Testis (tissue), 3 donors: ENCODE data around the gene ADK. TPM values are rescaled to one million over a fixed set of nuclear protein-coding genes. Genes with fewer than 3 reads are reported as not detected.

Experiments
- DNase-seq: peaks from one replicate; pipeline ENCODE4 v3.0.0-alpha.2; 2019
- H3K27ac ChIP-seq, 2 donors: fragments of 200-600 bp; sonication (generic); one replicate each; pipeline ENCODE4 v1.5.1; 2019
- H3K27me3 ChIP-seq: fragments of 200-600 bp; sonication (generic); one replicate; pipeline ENCODE4 v1.5.1; 2019
- H3K36me3 ChIP-seq: fragments of 200-600 bp; sonication (generic); one replicate; pipeline ENCODE4 v1.5.1; 2017; ENCODE audit warnings: low read depth; ENCODE audit errors: missing control alignments
- H3K4me1 ChIP-seq: fragments of 200-600 bp; sonication (generic); one replicate; pipeline ENCODE4 v1.5.1; 2019
- H3K4me3 ChIP-seq, 2 donors: fragments of 200-600 bp; sonication (generic); one replicate each; pipeline ENCODE4 v1.5.1; 2017 to 2019
- H3K9me3 ChIP-seq: fragments of 200-600 bp; sonication (generic); one replicate; pipeline ENCODE4 v1.5.1; 2017
- POLR2A ChIP-seq: fragments of 450-650 bp; IDR thresholded peaks from one replicate; pipeline ENCODE4 v1.6.1; 2017; ENCODE audit warnings: antibody characterized with exemption, mild to moderate bottlenecking, moderate library complexity
- WGBS, 2 donors: methylation state at CpG; one replicate each; pipeline ENCODE4 v1.1.5; 2018; 5-methylcytosine and 5-hydroxymethylcytosine counted together
- intact Hi-C: fragments of 100-400 bp; cut with DNase I; formaldehyde crosslinking; loops from one replicate; pipeline ENCODE4 v1.15.1; 2023; ENCODE audit warnings: low total_unique reads
- polyA plus RNA-seq: library from polyadenylated mRNA; stranded (reverse); fragments of 350-450 nt; fragmentation: Illumina TruSeq; extraction: RNeasy Lipid Tissue Mini Kit (QIAGEN cat#74804); gene quantifications from one replicate; pipeline ENCODE4 v1.2.3, GENCODE V29; 2014; ENCODE audit warnings: low read depth, low replicate concordance; ENCODE audit not compliant: insufficient read depth
- total RNA-seq, 2 donors: library from RNA; depleted of rRNA; stranded (reverse); fragments of >200 nt; gene quantifications; one replicate each; pipeline ENCODE4 v1.2.3, GENCODE V29; 2016
- TF ChIP-seq, protein P1 (sequence below), 3 experiments: fragments of 450-650 bp in 2 of 3; fragments of 200-600 bp in 1 of 3; sonication (generic) in 1 of 3; IDR thresholded peaks; one replicate each; pipeline ENCODE4 v1.5.1; 2016 to 2019; ENCODE audit warnings: antibody characterized with exemption in 3 of 3, mild to moderate bottlenecking in 2 of 3, moderate library complexity in 1 of 3

Gene ADK
- total and polyA plus RNA-seq, 3 donors from 2014 or later = 23.3 to 61.8 (median 55.3) TPM

DNA sequence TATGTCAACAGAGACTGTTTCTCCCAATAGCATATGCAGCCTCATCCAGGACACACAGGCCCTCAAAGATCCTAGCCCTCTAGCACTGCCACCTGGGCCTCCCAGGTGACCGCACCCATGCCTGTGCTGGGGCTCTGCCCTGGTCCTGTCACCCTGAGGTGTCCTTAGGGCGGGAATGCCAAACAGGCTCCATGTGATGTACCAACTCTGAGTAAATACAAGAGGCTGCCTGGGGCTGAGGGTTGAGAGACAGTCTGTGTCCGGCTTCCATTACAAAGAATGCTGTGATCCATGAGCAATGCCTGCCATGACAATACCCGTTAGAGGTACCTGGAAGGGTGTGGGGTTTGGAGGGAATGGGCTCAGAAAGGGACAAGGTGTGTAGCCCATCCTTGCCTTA is 592.4 kb downstream of the ADK start:
- H3K4me3 ChIP-seq = no peak overlapping the region
- H3K9me3 ChIP-seq = no peaks in the 10 kb centered on the region
- H3K27ac ChIP-seq = no peak overlapping the region
- intact Hi-C loops = no loop called here
- no peaks in the 10 kb centered on the region for H3K36me3 ChIP-seq
- no peaks in the 10 kb centered on the region for H3K27me3 ChIP-seq
- H3K4me1 ChIP-seq = peaks cover 7% of the 10 kb centered on the region
- 96 to 98% methylated on average over 4 of the region's 4 CpGs for WGBS, 2 donors
- TF ChIP-seq, protein P1, sequence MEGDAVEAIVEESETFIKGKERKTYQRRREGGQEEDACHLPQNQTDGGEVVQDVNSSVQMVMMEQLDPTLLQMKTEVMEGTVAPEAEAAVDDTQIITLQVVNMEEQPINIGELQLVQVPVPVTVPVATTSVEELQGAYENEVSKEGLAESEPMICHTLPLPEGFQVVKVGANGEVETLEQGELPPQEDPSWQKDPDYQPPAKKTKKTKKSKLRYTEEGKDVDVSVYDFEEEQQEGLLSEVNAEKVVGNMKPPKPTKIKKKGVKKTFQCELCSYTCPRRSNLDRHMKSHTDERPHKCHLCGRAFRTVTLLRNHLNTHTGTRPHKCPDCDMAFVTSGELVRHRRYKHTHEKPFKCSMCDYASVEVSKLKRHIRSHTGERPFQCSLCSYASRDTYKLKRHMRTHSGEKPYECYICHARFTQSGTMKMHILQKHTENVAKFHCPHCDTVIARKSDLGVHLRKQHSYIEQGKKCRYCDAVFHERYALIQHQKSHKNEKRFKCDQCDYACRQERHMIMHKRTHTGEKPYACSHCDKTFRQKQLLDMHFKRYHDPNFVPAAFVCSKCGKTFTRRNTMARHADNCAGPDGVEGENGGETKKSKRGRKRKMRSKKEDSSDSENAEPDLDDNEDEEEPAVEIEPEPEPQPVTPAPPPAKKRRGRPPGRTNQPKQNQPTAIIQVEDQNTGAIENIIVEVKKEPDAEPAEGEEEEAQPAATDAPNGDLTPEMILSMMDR (IDR thresholded peaks at IDR 0.05) = no peak
- no peak for TF ChIP-seq POLR2A
- no peak for DNase-seq

DNA sequence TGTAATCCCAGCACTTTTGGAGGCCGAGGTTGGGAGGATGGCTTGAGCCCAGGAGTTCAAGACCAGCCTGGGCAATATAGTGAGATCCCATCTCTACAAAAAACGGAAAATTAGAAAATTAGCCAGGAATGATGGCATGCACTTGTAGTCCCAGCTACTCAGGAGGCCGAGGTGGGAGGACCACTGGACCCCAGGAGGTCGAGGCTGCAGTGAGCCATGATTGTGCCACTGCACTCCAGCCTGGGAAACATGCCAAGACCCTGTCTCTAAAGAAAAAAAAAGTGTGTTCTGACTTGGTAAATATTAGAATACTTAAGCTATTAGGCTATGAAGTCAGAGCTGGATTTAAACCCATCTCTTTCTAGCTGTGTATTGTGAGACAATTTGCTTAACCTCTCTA is 594.4 kb downstream of the ADK start:
- no peak for TF ChIP-seq POLR2A
- TF ChIP-seq, protein P1 (IDR thresholded peaks at IDR 0.05) = no peak
- intact Hi-C loops = no loop called here
- DNase-seq = no peak
- Histone ChIP-seq H3K4me1 (no peaks in the 10 kb centered on the region), H3K36me3 (no peaks in the 10 kb centered on the region), H3K4me3 (no peak overlapping the region), H3K9me3 (no peaks in the 10 kb centered on the region), H3K27ac (no peak overlapping the region), H3K27me3 (no peaks in the 10 kb centered on the region)
- WGBS, 2 donors = 87 to 90% methylated on average over 4 of the region's 4 CpGs

DNA sequence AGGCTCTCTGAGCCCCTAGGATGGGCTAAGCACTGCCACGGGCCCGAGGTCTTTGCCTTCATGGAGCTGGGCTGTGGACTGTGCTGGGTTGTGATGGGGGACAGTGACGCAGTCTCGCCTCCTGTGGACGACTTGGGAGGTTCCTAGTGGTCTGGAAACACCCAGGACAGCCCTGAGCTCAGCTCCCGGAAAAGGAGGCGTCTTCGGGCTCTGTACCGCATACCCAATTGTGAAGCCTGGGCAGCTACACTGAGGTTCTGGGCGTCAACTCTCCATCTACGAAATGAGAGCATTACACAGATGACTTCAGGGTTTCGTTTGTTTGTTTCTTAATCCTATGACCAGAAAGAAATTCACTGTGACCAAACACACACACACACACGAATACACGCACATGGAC is 595.8 kb downstream of the ADK start:
- no peak overlapping the region for H3K4me3 ChIP-seq
- no peak overlapping the region for H3K27ac ChIP-seq
- H3K27me3 ChIP-seq = no peaks in the 10 kb centered on the region
- no peak for TF ChIP-seq POLR2A
- TF ChIP-seq, protein P1 (IDR thresholded peaks at IDR 0.05) = no peak
- no peaks in the 10 kb centered on the region for H3K36me3 ChIP-seq
- intact Hi-C loops = no loop called here
- no peak for DNase-seq
- WGBS, 2 donors = 94 to 98% methylated on average over 14 of the region's 14 CpGs
- no peaks in the 10 kb centered on the region for H3K9me3 ChIP-seq
- no peaks in the 10 kb centered on the region for H3K4me1 ChIP-seq

DNA sequence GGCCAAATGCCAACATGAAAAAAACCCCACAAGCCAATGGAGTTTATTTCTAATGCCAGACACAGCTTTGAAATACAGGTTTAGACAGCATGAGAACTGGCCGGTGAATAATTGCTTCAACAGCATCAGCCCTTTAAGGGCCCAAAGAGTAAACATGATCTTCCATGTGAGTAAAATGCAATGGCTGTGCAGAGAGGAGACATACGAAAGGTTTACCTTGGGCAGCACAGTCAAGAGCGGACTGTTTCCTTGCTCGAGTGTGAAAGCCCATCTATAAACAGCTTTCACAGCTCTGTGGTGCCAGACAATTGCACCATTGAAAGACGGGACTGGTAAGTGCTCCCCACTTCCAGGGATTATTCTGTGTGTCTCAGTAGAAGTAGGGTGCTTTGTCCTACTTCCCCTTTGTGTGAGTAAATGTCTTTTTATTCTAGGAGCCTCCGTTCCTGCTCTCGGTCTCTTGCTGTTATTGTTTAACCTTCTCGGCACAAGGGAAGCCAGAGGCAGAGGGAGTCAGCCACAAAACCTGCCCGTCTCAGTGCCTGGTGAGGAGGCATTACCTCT is 597.5 kb downstream of the ADK start:
- Histone ChIP-seq H3K9me3 (no peaks in the 10 kb centered on the region), H3K4me3 (no peak overlapping the region), H3K36me3 (no peaks in the 10 kb centered on the region), H3K4me1 (no peaks in the 10 kb centered on the region), H3K27me3 (no peaks in the 10 kb centered on the region), H3K27ac (no peak overlapping the region)
- TF ChIP-seq, protein P1 (IDR thresholded peaks at IDR 0.05) = no peak
- no peak for TF ChIP-seq POLR2A
- WGBS, 2 donors = 77 to 79% methylated on average over 9 of the region's 9 CpGs
- intact Hi-C loops = no loop called here
- DNase-seq = no peak

DNA sequence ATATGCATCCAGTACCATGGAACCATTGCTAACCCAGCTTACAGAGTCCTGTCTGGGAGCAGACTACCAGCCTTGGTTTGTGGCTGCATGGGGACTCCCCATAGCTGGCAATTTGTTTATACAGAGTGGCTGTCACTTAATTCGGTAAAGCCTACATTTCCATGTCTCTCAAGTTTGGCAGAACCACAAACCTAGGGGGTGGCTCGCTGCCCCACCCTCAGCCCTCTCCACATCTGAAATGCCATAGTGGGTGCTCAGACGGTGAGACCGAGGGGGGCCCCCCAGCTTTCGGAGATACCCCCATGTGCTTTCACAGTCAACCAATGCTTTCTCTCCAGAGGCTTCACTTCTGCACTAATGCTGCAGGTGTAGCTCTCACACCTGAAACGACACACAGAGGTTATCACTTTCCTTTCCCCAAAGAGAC is 599.8 kb downstream of the ADK start:
- no peak for DNase-seq
- 87 to 97% methylated on average over 6 of the region's 6 CpGs for WGBS, 2 donors

More for the DNA sequence above, 599.8 kb downstream of the ADK start:
- Histone ChIP-seq H3K36me3 (no peaks in the 10 kb centered on the region), H3K4me1 (no peaks in the 10 kb centered on the region), H3K27me3 (no peaks in the 10 kb centered on the region), H3K27ac (no peak overlapping the region), H3K9me3 (no peaks in the 10 kb centered on the region), H3K4me3 (no peak overlapping the region)
- no peak for TF ChIP-seq POLR2A
- TF ChIP-seq, protein P1 (IDR thresholded peaks at IDR 0.05) = no peak
- intact Hi-C loops = no loop called here
